GM18873 (cell line): ENCODE measurements around the gene BLOC1S3.

Experiments
- ATAC-seq: cut with Tn5 transposase; IDR thresholded peaks from one replicate; pipeline ENCODE4 v1.9.1; 2021; ENCODE audit warnings: mild to moderate bottlenecking, moderate library complexity, moderate number of reproducible peaks; ENCODE audit not compliant: unreplicated experiment, low FRiP score

The BLOC1S3 gene

GRCh38 chr19:45179072-45179891, 698 bp downstream of the BLOC1S3 start:
- ATAC-seq = no peak

GRCh38 chr19:45179892-45180370, 1.3 kb downstream of the BLOC1S3 start:
- ATAC-seq = no peak

- no peak for ATAC-seq
These were observed 2.4 kb downstream of the BLOC1S3 start for GRCh38 chr19:45180936-45181335.

- no peak for ATAC-seq
These were observed 4.2 kb downstream of the BLOC1S3 start for GRCh38 chr19:45182758-45183157.

GRCh38 chr19:45184115-45184514, 5.5 kb downstream of the BLOC1S3 start:
- no peak for ATAC-seq

GRCh38 chr19:45186509-45187334, 8.1 kb downstream of the BLOC1S3 start:
- ATAC-seq = no peak

- no peak for ATAC-seq
These were observed 9.0 kb downstream of the BLOC1S3 start for GRCh38 chr19:45187421-45188100.

- ATAC-seq = no peak
These were observed 11.4 kb downstream of the BLOC1S3 start for GRCh38 chr19:45189971-45190370.

- no peak for ATAC-seq
These were observed 12.8 kb downstream of the BLOC1S3 start for GRCh38 chr19:45191375-45191774.

GRCh38 chr19:45195764-45196163, 17.2 kb downstream of the BLOC1S3 start:
- no peak for ATAC-seq

- no peak for ATAC-seq
These were observed 22.0 kb downstream of the BLOC1S3 start for GRCh38 chr19:45200568-45200967.

GRCh38 chr19:45202637-45203036, 24.1 kb downstream of the BLOC1S3 start:
- ATAC-seq = no peak

- no peak for ATAC-seq
These were observed 27.2 kb downstream of the BLOC1S3 start for GRCh38 chr19:45205810-45206209.

GRCh38 chr19:45206328-45206727, 27.7 kb downstream of the BLOC1S3 start:
- no peak for ATAC-seq

- ATAC-seq = no peak
These were observed 33.3 kb downstream of the BLOC1S3 start for GRCh38 chr19:45211751-45212381.

- ATAC-seq = no peak
These were observed 34.4 kb downstream of the BLOC1S3 start for GRCh38 chr19:45213031-45213430.

GRCh38 chr19:45215391-45216191, 37.0 kb downstream of the BLOC1S3 start:
- ATAC-seq = no peak

- ATAC-seq = no peak
These were observed 38.1 kb downstream of the BLOC1S3 start for GRCh38 chr19:45216667-45217066.

- no peak for ATAC-seq
These were observed 38.8 kb downstream of the BLOC1S3 start for GRCh38 chr19:45217193-45217956.
